Right lung (tissue), 5 donors: ENCODE results near the gene FAM181B. TPM values are rescaled to one million over a fixed set of nuclear protein-coding genes. Genes with fewer than 3 reads are reported as not detected.
"Not testable (repeated sequence)": the region's sequence is repeated elsewhere in the genome, so short reads cannot be mapped to it uniquely, and the experiment has no call there.

ENCODE experiments used
- DNase-seq, 2 donors: peaks; one replicate each; pipeline ENCODE4 v3.0.0-alpha.2; 2013
- polyA plus RNA-seq, 5 donors: library from polyadenylated mRNA; unstranded; fragments of 120-200 nt; gene quantifications; one replicate each; pipeline versions ENCODE4 v1.2.1 to v1.2.3, GENCODE V29; 2013; ENCODE audit warnings: inconsistent platforms in 1 of 5, low replicate concordance in 1 of 5; ENCODE audit not compliant: insufficient read length in 5 of 5, insufficient read depth in 1 of 5

The FAM181B gene
- polyA plus RNA-seq, 5 donors, result 0.09 to 0.17 (median 0.13) TPM; not detected in 1

DNA sequence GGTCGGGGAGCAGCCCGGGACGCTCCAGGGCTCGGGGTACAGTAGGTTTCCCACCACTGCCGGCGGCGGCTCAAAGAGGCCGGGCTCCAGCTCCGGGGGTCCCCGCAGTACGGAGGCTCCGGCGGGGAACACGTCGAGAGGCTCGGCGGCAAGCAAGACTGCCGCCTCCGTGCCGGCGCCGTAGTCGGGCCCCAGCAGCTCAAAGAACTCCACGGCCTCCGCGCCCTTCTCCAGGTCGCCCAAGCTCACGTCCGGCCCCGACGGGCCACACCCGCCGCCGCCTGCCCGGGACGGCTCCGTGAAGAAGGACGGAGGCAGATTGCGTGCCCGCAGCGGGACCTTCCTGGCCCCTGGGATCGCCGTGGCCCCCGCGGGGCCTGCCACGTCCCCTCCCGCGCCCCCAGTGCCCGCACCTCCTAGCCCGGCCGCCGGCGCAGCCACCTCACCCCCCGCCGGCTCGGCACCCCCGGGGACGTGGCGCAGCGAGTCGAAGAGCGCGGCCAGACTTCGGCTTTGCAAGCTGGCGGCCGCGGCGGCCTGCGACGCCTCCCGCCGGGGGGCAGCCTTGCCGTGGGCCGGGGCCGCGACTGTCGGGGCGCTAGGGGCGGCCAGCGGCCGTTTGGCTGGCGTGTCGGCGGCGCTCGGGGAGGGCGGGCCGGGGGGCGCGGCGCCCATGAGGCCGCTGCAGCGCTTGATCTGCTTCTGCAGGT lies 775 bp downstream of the FAM181B start:
- DNase-seq, result no peak

DNA sequence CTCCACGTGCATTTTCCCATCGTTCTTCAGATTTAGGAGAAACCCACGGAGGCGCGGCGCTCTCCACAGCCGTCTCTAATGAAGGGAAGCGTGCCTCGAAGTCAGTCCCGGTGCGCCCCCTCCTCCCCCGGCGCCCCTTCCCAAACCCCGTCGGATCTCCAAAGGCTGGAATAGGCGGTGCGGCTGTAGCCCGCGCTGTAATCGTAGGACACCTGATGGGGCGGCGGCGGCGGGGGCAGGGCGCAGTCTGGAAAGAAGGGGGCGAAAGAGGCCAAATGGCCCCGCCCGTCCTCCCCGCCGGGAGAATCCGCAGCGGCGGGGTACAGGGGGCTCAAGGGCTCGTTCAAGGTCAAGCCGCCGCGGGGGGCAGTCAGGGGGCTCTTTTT lies 1.3 kb downstream of the FAM181B start:
- no peak for DNase-seq

GRCh38 chr11:82731691-82732277 lies 1.9 kb downstream of the FAM181B start:
- DNase-seq, result no peak

GRCh38 chr11:82730754-82731153 lies 2.9 kb downstream of the FAM181B start:
- DNase-seq, result no peak

DNA sequence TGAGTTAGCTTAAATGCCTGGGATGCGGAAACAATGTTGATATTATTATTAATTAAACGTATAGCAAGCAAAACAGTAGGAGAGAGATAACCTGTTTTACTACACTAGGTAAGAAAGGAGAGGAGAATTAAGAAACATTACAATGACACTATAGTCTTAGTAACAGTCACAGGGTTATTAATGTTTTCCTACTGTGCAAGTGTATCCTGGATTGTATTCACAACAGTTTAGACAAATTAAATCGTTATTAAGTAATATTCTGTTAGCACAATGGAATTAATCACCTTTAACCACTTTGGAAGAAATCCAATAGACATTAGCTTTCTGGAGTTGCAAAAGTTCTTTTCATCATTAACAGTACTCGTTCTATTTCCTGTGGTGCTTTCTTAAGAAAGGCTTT lies 3.4 kb downstream of the FAM181B start:
- DNase-seq, result no peak

GRCh38 chr11:82724026-82724425 lies 9.6 kb downstream of the FAM181B start:
- no peak for DNase-seq

DNA sequence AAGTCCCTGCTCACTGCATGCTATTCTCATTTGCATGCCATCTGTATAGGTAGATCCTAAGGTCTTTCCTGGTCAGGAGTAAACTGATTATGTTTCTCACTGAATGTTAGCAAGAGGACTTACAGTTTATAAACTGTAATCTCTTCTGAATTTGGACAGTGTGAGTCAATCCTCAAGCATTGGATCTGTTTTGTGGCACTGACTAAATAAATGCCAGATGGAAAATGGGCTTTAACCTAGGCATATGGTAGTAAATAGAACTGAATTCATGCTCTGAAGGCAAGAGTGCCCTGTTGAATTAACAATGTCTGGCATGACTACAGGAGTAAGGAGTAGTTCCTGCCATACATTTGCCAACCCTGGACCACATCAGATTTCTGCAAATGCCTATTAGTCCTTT lies 11.4 kb downstream of the FAM181B start:
- DNase-seq, result no peak

- DNase-seq, result no peak
These were observed 13.2 kb downstream of the FAM181B start for GRCh38 chr11:82720267-82721065.

GRCh38 chr11:82719361-82720105 lies 14.1 kb downstream of the FAM181B start:
- DNase-seq, result no peak

- DNase-seq, result no peak
These were observed 14.8 kb downstream of the FAM181B start for GRCh38 chr11:82718821-82719220.

GRCh38 chr11:82718307-82718706 lies 15.4 kb downstream of the FAM181B start:
- DNase-seq, result peak in 1 of 2 donors; percentile 35

- no peak for DNase-seq
These were observed 19.1 kb downstream of the FAM181B start for GRCh38 chr11:82714346-82715174.

- DNase-seq, result no peak
These were observed 22.0 kb downstream of the FAM181B start for GRCh38 chr11:82711648-82712047.

DNA sequence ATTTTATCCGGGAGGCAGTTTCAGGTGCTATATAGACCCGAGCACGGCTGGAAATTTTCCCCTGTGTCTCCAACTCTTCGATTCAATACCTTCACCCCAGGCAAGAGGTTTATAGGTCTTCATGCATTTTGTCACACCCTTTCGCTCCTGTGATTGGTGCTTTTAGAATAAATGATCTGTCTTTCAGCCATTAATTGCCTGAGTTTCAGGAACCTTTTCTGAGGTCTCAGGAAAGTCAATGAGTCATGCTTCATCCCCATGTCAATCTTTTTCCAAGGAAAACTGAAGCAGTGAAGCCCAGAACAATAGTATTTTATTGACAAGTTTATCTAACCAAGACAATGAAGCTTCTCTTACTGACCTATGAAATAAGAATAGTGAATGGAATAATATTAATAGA lies 29.9 kb downstream of the FAM181B start:
- DNase-seq, result no peak

- DNase-seq, result no peak
These were observed 30.4 kb downstream of the FAM181B start for GRCh38 chr11:82703226-82703625.

GRCh38 chr11:82701847-82702520 lies 31.7 kb downstream of the FAM181B start:
- DNase-seq, result peak in 1 of 2 donors; percentile 32

DNA sequence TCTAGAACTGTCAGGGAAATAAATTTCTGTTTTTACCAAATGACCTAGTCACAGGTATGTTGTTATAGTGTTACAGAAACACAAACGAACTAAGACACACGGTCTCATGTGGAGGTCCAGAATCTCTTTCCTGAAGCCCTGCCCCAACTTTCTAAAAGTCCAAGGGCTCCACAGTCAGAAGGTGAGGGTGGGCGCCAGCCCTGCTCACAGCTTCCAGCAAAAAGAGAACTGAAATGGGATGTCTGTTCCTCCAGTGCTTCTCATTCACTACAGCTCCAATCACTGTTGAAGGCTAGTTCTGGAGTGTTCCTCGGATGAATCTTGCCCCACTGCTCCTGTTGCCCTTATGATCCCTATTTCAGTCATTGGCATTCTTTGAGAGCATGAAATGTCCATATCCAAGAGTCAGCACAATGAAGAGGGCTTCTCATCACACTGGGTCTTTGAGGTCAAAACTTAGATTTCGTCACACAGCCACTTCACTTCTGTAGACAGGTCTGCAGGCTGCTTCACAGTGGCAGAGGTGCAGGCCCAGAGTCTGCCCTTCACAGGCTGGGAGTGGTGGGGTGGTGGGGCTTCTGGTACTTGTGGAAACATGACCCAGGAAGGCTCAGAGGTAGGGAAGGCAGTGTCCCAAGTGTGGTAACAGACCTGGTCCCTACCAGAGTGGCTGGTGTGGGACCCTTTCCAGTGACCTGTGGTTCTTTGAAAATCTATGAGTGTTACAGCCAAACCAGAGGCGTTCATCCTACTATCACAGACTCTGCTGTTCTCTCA lies 34.9 kb downstream of the FAM181B start:
- no peak for DNase-seq

DNA sequence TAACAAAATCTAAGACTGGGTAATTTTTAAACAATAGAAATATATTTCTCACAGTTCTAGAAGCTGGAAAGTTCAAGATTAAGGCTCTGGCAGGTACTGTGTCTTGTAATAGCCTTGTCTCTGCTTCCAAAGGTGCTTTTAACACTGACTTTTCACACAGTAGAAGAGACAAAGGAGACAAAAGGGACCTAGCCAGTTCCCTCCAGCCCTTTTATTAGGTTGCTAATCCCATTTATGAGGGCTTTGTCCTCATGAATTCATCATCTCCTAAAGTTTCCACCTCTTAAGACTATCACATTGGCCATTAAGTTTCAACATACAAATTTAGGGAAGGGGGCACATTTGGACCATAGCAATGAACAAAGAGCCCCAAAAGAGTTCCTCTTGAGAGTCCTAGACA lies 40.7 kb downstream of the FAM181B start:
- no peak for DNase-seq

DNA sequence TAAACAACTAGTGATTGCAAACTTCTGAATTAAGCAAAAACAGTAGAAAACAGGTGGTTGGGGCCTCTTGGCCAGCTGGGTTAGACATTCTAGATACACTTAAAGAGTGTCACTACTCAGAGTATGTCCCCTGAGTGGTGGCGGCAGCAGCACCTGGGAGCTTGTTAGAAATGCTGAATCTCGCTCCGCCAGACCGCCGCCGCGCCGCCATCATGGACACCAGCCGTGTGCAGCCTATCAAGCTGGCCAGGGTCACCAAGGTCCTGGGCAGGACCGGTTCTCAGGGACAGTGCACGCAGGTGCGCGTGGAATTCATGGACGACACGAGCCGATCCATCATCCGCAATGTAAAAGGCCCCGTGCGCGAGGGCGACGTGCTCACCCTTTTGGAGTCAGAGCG lies 44.3 kb downstream of the FAM181B start:
- not testable (repeated sequence) for DNase-seq

- DNase-seq, result no peak
These were observed 47.5 kb downstream of the FAM181B start for GRCh38 chr11:82686211-82686610.
